Mucosa of stomach (tissue), 1 donor: ENCODE measurements around the gene POLN.

ENCODE experiments used
- H3K27me3 ChIP-seq: one replicate; pipeline ENCODE4 v1.7.0; 2013; ENCODE audit warnings: mild to moderate bottlenecking, low read length; ENCODE audit not compliant: control insufficient read depth, insufficient read depth
- H3K36me3 ChIP-seq: one replicate; pipeline ENCODE4 v1.7.0; 2013; ENCODE audit warnings: low read length; ENCODE audit not compliant: control insufficient read depth, insufficient read depth
- H3K4me1 ChIP-seq: one replicate; pipeline ENCODE4 v1.7.0; 2013; ENCODE audit warnings: mild to moderate bottlenecking, low read length; ENCODE audit not compliant: control insufficient read depth, insufficient read depth
- H3K4me3 ChIP-seq: one replicate; pipeline ENCODE4 v1.7.0; 2013; ENCODE audit warnings: low read length
- H3K9ac ChIP-seq: one replicate; pipeline ENCODE4 v1.7.0; 2013; ENCODE audit warnings: mild to moderate bottlenecking, low read length, moderate library complexity
- H3K9me3 ChIP-seq: one replicate; pipeline ENCODE4 v1.7.0; 2013; ENCODE audit warnings: mild to moderate bottlenecking, low read length, moderate library complexity; ENCODE audit not compliant: control insufficient read depth
- donor health status: Pancreatic carcinoma.

The POLN gene

DNA sequence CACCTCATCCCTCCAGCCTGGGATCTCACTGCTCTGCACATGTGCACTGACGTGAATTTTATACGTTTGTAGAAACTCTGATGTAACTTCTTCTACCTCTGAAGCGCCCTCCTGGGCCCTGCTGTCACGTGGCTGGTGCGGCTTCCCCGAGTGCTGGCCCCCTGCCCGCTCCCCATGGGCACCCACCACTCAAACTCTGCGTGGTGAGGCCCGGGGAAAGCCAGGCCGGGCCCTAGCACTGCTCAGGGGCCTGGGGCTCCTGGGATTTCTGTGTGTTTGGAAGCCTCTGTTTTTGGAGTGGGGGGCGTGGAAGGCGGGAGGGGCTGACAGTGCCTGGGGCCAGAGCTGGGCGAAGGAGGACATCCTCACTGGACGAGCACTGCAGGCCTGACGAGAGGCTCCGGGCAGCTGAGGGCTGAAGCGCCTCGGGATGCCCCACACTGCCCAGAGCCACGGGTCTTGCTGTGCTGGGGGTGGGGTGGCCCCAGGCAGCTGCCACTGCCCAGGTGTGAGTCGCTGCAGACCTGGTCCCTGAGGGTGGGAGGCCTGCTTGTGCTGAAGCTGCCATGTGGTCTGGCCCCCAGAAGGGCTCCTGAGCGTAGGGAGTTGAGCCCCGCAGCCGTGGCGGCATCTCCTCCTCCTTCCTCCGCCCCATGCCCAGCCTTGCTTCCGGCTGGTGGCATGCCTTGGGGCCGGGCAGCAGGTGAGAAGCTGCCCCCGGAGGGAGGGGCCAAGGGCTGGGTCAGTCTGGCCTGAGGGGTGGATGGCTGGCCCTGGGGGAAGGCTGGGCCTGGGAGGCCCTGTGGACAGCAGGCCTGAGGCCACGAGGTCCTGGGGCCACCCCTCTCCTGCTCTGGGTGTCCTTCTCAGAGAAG, 175.1 kb downstream of the POLN start:
- Histone ChIP-seq H3K9ac (no peak overlapping the region), H3K4me3 (no peak overlapping the region), H3K9me3 (no peaks in the 10 kb centered on the region), H3K4me1 (peaks cover 4% of the 10 kb centered on the region), H3K27me3 (peaks cover 25% of the 10 kb centered on the region), H3K36me3 (no peaks in the 10 kb centered on the region)

DNA sequence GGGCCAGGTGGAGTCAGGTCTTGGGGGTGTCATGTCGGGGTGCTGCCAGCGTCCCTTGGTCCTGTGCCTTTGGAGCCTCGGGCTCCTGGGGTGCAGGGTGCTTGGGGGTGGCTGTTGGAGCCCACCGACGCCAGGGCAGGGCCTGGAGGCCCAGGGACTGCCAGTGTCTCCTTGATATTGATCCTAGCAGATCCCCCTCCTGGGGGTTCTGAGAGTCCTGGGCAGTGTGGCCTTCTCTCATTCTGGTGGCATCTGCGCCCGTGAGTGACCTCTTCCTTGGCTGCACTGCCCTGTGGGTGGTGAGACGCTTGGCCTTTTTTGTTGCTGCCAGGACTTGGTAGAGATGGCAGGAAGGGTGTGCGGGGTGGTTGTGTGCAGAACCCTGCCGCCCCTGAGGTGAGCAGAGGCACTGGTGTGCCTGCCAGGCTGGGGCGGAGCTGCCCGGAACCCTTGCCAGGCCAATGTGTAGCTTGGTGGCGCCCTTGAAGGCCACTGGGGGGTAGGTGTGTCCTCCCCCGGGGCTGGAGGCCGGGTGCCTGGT, 175.8 kb downstream of the POLN start:
- Histone ChIP-seq H3K4me3 (no peak overlapping the region), H3K36me3 (no peaks in the 10 kb centered on the region), H3K27me3 (peaks cover 32% of the 10 kb centered on the region), H3K9ac (no peak overlapping the region), H3K4me1 (peaks cover 4% of the 10 kb centered on the region), H3K9me3 (no peaks in the 10 kb centered on the region)

GRCh38 chr4:2065106-2065930, 176.6 kb downstream of the POLN start:
- H3K27me3 ChIP-seq = peaks cover 39% of the 10 kb centered on the region
- no peak overlapping the region for H3K4me3 ChIP-seq
- H3K4me1 ChIP-seq = peaks cover 4% of the 10 kb centered on the region
- no peaks in the 10 kb centered on the region for H3K36me3 ChIP-seq
- no peak overlapping the region for H3K9ac ChIP-seq
- H3K9me3 ChIP-seq = no peaks in the 10 kb centered on the region

DNA sequence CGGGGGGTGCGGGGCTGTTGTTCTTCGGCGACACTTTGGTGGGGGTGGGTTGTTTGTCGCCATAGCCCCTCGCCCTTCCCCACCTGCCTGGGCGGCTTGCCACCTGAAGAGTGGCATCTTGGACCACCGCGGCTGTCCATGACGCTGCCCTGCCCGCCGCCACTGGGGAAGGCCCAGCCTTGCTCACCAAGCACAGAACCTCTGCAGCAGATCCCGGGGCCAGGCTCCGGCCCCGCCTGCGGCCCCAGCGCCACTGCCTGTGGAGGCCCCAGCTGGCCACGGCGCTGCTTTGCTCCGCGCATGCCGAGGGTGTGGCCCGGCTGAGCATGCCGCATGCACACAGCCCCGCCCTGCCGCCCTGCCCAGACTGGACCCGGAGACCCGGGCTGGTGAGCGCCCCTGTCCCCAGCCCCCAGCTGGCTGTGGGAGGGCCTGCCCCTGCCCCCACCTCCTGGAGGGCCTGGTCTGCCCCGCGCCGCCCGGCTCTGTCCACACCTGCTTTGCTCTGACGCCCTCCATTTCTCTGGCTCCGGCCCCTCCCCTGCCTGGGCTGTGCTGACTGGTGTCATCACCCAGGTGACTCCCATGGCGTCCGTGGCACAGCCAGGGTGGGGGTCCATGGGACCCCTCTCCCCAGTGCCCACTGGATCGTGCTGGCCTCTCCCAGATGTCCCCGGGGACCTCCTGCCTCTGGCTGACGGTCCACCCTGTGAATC, 177.5 kb downstream of the POLN start:
- peaks cover 43% of the 10 kb centered on the region for H3K27me3 ChIP-seq

GRCh38 chr4:2063557-2064275, 178.2 kb downstream of the POLN start:
- Histone ChIP-seq H3K36me3 (no peaks in the 10 kb centered on the region), H3K27me3 (peaks cover 43% of the 10 kb centered on the region), H3K9ac (no peak overlapping the region), H3K9me3 (no peaks in the 10 kb centered on the region), H3K4me1 (peaks cover 4% of the 10 kb centered on the region), H3K4me3 (no peak overlapping the region)

More for the DNA sequence above, 177.5 kb downstream of the POLN start:
- H3K9me3 ChIP-seq = no peaks in the 10 kb centered on the region
- H3K9ac ChIP-seq = no peak overlapping the region
- H3K36me3 ChIP-seq = no peaks in the 10 kb centered on the region
- H3K4me3 ChIP-seq = no peak overlapping the region
- H3K4me1 ChIP-seq = peaks cover 4% of the 10 kb centered on the region

DNA sequence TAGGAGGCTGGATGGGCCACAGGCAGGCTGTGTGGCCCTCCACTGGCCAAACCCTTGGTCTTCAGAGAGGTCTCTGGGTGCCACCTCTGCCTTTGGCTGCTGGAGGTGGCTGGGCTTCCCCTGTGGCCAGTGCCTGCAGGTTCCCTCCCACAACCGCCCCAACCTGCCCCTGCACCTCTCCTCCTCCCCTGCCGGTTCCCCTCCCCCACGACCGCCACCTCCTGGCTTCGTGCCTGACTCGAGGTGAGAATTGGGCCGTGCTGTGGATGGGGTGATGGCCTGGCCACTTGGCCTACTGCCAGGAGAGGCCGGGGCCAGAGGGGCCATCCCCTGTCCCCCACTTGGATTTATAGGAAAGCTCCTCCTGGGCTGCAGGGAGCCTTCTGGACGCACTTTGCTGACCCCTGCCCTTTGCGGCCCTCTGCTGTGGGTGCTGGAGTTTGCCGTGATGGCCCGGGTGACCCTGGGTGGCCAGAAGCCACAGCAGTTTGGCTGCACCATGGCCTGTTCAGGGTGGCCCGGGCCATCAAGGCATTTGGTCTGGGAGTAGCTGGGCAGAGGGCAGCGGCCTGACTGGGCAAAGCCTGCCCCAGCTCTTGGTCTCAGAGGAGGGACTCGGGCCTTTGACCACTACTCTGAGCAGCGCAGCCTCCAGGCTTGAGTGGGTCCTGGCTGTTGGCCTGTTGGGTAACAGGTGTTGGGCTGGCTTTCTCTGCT, 179.0 kb downstream of the POLN start:
- Histone ChIP-seq H3K27me3 (peaks cover 47% of the 10 kb centered on the region), H3K4me3 (no peak overlapping the region), H3K9ac (no peak overlapping the region)

DNA sequence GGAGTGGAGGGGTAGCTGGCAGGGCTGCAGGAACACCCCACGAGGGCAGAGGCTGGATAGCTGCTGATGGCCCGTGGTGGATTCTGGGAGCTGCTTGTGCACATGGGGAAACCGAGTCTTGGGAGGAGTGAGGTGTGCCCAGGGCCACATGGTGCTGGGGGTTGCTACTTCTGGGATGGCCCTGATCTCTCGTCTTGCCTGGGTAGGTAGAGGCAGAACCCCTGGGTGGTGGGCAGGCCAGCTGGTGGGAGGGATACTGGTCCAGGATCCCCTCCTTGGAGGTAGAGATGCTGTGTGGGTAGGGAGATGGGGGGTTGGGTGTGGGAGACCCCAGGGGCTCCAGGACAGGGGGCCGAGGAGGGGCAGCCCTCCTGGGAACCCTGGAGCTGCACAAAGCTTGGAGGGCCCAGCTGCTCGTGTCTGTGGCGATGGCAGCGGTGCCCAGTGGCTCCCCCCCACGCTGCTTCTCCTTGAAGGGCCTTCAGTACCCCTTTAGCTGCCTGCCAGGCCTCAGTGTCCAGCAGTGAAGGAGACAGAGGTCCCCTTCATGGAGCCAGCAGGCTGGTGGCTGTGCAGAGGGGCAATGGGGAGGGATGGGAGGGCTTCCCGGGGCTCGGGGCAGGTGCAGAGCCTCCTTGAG, 179.6 kb downstream of the POLN start:
- H3K36me3 ChIP-seq = no peaks in the 10 kb centered on the region
- H3K9ac ChIP-seq = no peak overlapping the region
- H3K4me1 ChIP-seq = peaks cover 4% of the 10 kb centered on the region
- no peak overlapping the region for H3K4me3 ChIP-seq
- H3K27me3 ChIP-seq = peaks cover 54% of the 10 kb centered on the region
- no peaks in the 10 kb centered on the region for H3K9me3 ChIP-seq

More for the DNA sequence above, 179.0 kb downstream of the POLN start:
- H3K4me1 ChIP-seq = peaks cover 4% of the 10 kb centered on the region
- no peaks in the 10 kb centered on the region for H3K36me3 ChIP-seq
- no peaks in the 10 kb centered on the region for H3K9me3 ChIP-seq

DNA sequence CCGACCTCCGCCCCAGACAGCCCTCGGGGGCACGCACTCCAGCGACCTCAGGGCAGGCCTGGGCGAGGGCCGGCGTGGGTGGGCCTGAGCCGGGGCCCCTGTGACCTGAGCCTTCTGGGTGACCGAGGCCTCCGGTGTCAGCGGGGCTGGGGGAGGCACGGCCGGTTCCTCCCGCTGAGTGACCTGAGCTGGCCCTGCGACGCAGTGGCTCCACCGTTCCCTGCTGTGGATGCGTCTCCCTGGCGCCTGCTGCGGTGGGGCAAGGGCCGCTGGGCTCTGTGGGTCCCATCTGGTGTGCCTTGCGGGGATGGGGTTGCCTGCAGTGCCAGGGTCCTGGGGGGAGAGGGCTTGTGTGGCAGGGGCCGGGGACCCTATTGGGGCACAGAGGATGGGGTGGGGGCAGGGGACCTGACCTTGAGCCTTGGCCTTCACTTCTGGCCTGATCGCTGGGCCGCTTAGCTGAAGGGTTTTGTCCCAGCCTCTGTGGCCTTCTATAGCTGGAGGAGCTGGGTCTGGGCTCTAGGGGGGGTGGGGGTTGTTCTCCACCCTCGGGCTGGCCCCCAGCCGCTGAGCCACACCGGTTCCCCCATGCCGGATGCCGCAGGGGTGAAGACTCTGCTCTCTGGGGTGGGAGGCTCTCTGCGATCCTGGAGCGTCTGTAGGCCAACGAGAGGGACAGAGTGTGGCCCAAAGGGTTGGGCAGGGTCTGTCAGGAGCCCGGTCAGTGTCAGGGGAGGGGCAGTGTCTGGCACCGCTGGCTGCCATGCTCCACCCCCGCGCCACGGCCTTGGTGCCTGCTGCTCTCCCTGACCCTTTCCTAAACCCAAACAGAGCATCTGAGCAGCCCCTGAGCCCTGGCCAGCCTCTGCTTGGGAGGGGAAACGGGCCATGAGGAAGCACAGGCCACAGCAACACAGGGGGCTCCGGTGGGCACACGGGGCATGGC, 180.5 kb downstream of the POLN start:
- Histone ChIP-seq H3K9ac (no peak overlapping the region), H3K4me3 (no peak overlapping the region), H3K4me1 (peaks cover 4% of the 10 kb centered on the region), H3K36me3 (no peaks in the 10 kb centered on the region), H3K27me3 (peaks cover 55% of the 10 kb centered on the region), H3K9me3 (no peaks in the 10 kb centered on the region)

- Histone ChIP-seq H3K9ac (no peak overlapping the region), H3K4me3 (no peak overlapping the region), H3K27me3 (peaks cover 53% of the 10 kb centered on the region), H3K4me1 (peaks cover 4% of the 10 kb centered on the region), H3K9me3 (no peaks in the 10 kb centered on the region), H3K36me3 (no peaks in the 10 kb centered on the region)
These were observed 181.2 kb downstream of the POLN start for GRCh38 chr4:2060611-2061185.
